AG04450 (cell line): ENCODE data around the gene RGL4. TPM values are rescaled to one million over a fixed set of nuclear protein-coding genes. Genes with fewer than 3 reads are reported as not detected.

ENCODE experiments used
- CTCF ChIA-PET: fragments of 300-600, 350-600 bp; formaldehyde crosslinking; extraction: SDS; loops from one replicate; lab custom pipeline; 2022; ENCODE audit warnings: antibody characterized with exemption, inconsistent platforms; lab: Charles Lee
- POLR2A ChIA-PET: fragments of 350-600 bp; formaldehyde crosslinking; extraction: SDS; loops from one replicate; lab custom pipeline; 2021; ENCODE audit warnings: antibody characterized with exemption, inconsistent platforms; lab: Yijun Ruan, JAX
- DNase-seq: peaks from one replicate; pipeline ENCODE4 v3.0.0-alpha.2; 2011; ENCODE audit warnings: low read depth, low spot score
- H3K27ac ChIP-seq: one replicate; pipeline ENCODE4 v1.5.1; 2012; ENCODE audit warnings: low read depth, low read length, control low read depth
- H3K27me3 ChIP-seq: one replicate; pipeline ENCODE4 v1.6.0; 2012; ENCODE audit warnings: low read length; ENCODE audit not compliant: control insufficient read depth, insufficient read depth
- H3K4me3 ChIP-seq: 2 replicates; pipeline ENCODE4 v1.5.1; 2011; ENCODE audit warnings: mild to moderate bottlenecking, low read depth, low read length, control low read depth
- H3K9me3 ChIP-seq: 2 replicates; pipeline ENCODE4 v1.5.1; 2012; ENCODE audit warnings: low read length; ENCODE audit not compliant: control insufficient read depth, insufficient read depth
- CTCF ChIP-seq: IDR thresholded peaks from 2 replicates; pipeline ENCODE4 v1.5.1; 2011; ENCODE audit warnings: low read depth, low read length, control low read depth, inconsistent platforms
- polyA plus RNA-seq: library from polyadenylated mRNA; depleted of rRNA; stranded (reverse); fragments of >200 nt; gene quantifications from 2 replicates; pipeline ENCODE4 v1.2.3, GENCODE V29; 2011; rRNA removed

Gene RGL4
- polyA plus RNA-seq, 1 experiment, result not detected

- DNase-seq, result no peak
- CTCF ChIA-PET, result no interaction called here
- Histone ChIP-seq H3K9me3 (peaks cover 10% of the 10 kb centered on the region), H3K27ac (no peak overlapping the region), H3K4me3 (no peak overlapping the region), H3K27me3 (no peaks in the 10 kb centered on the region)
- no peak for TF ChIP-seq CTCF
- POLR2A ChIA-PET, result no interaction called here
Observed at GRCh38 chr22:23744485-23744884, 53.7 kb downstream of the RGL4 start.

DNA sequence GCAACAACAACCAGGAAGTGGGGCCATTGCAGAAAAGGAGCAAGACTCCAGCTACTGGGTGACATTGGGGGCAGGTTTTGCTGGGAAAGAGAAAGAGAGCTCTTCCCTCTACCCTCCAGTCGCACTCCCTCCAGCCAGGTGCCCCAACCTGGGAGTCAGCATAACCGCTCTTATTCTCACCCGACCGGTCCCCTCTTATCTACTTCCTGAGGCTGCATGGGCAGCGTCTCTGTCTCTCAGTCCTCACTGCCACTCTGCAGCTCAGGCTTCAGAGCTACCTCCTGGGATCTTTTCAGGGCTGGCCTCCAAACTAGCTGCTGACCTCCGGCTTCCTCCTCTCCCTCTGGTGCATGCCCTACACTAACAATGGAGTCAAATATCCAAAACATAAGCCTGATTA, 55.0 kb downstream of the RGL4 start:
- H3K27me3 ChIP-seq, result no peaks in the 10 kb centered on the region
- no peak for DNase-seq
- H3K4me3 ChIP-seq, result no peak overlapping the region
- H3K27ac ChIP-seq, result no peak overlapping the region
- POLR2A ChIA-PET, result no interaction called here
- H3K9me3 ChIP-seq, result peaks cover 10% of the 10 kb centered on the region
- CTCF ChIA-PET, result interaction anchor here (0.9 kb wide), 1 partner anchor 104 kb away, joined by 3 read pairs; no protein-coding TSS in a partner anchor
- TF ChIP-seq CTCF, result no peak

Other genes starting within 250 kb of the RGL4 start
- not detected in 2 replicates for gene IGLL1, start 110.7 kb upstream of the RGL4 start, polyA plus RNA-seq
- gene DRICH1, start 58.7 kb upstream of the RGL4 start, polyA plus RNA-seq, result 0.09 and 0.17 TPM in 2 replicates
- 1.6 and 2.8 TPM in 2 replicates for gene ZNF70, start 60.1 kb downstream of the RGL4 start, polyA plus RNA-seq
- gene VPREB3, start 63.4 kb downstream of the RGL4 start, polyA plus RNA-seq, result not detected in 2 replicates
- 2.1 and 2.9 TPM in 2 replicates for gene C22orf15, start 72.0 kb downstream of the RGL4 start, polyA plus RNA-seq
- 10.1 and 16.9 TPM in 2 replicates for gene CHCHD10, start 77.0 kb downstream of the RGL4 start, polyA plus RNA-seq
- 5.7 and 9.0 TPM in 2 replicates for gene MMP11, start 81.8 kb downstream of the RGL4 start, polyA plus RNA-seq
- gene SMARCB1, start 96.0 kb downstream of the RGL4 start, polyA plus RNA-seq, result 155 and 180 TPM in 2 replicates
- gene DERL3, start 148.0 kb downstream of the RGL4 start, polyA plus RNA-seq, result 0.19 and 0.27 TPM in 2 replicates
- 7.2 and 7.5 TPM in 2 replicates for gene SLC2A11, start 166.9 kb downstream of the RGL4 start, polyA plus RNA-seq
- 154 and 186 TPM in 2 replicates for gene MIF, start 203.4 kb downstream of the RGL4 start, polyA plus RNA-seq